Loucy (cell line): ENCODE results near the gene SETD2.

Experiments used
- EZH2phosphoT487 ChIP-seq: fragments of 200-600 bp; IDR thresholded peaks from 2 replicates; pipeline ENCODE4 v1.6.1; 2018; ENCODE audit warnings: antibody characterized with exemption, mild to moderate bottlenecking, moderate library complexity, borderline replicate concordance
- TF ChIP-seq, protein P1 (sequence below): fragments of 200-600 bp; sonication (generic); conservative IDR thresholded peaks from 2 replicates; pipeline ENCODE4 v1.5.1; 2014; ENCODE audit warnings: mild to moderate bottlenecking, antibody characterized with exemption, low read length

DNA sequence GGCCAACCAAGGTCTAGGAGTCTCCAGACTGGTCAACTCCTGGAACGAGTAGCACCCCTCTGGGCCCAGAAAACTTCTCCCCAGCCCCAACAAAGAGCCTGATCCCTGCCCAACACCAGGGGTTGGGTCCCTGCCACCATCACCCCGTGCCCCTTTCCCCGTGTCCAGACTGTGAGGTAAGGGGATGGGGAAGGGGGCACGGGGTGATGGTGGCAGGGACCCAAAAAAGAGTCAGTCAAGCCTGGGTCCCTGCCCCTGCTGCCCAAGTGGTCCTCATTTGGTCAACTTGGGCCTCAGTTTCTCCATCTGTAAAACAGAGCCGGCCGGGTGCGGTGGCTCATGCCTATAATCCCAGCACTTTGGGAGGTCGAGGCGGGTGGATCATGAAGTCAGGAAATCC is 185.5 kb downstream of the SETD2 start:
- TF ChIP-seq, protein P1, sequence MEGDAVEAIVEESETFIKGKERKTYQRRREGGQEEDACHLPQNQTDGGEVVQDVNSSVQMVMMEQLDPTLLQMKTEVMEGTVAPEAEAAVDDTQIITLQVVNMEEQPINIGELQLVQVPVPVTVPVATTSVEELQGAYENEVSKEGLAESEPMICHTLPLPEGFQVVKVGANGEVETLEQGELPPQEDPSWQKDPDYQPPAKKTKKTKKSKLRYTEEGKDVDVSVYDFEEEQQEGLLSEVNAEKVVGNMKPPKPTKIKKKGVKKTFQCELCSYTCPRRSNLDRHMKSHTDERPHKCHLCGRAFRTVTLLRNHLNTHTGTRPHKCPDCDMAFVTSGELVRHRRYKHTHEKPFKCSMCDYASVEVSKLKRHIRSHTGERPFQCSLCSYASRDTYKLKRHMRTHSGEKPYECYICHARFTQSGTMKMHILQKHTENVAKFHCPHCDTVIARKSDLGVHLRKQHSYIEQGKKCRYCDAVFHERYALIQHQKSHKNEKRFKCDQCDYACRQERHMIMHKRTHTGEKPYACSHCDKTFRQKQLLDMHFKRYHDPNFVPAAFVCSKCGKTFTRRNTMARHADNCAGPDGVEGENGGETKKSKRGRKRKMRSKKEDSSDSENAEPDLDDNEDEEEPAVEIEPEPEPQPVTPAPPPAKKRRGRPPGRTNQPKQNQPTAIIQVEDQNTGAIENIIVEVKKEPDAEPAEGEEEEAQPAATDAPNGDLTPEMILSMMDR = no peak
- TF ChIP-seq EZH2phosphoT487 = no peak
